DOHH2 (cell line): ENCODE data around the gene ARNT2.

Experiments used
- H3F3A ChIP-seq: fragments of 200-600 bp; sonication (generic), shearing (Covaris generic); 2 replicates; pipeline ENCODE4 v1.6.0; 2016; ENCODE audit warnings: antibody characterized with exemption, mild to moderate bottlenecking; ENCODE audit not compliant: control insufficient read depth, insufficient read depth
- H3K27ac ChIP-seq: fragments of 200-600 bp; sonication (generic); 2 replicates; pipeline ENCODE4 v1.5.1; 2014; ENCODE audit warnings: low read depth, mild to moderate bottlenecking, low read length, moderate library complexity
- H3K27me3 ChIP-seq: fragments of 200-600 bp; sonication (generic); 2 replicates; pipeline ENCODE4 v1.6.1; 2014; ENCODE audit warnings: mild to moderate bottlenecking, low read length, mixed read lengths; ENCODE audit not compliant: control insufficient read depth
- H3K36me3 ChIP-seq: fragments of 200-600 bp; sonication (generic); 2 replicates; pipeline ENCODE4 v1.6.1; 2014; ENCODE audit warnings: mild to moderate bottlenecking, low read length, moderate library complexity, mixed read lengths; ENCODE audit not compliant: control insufficient read depth
- H3K4me1 ChIP-seq: fragments of 200-600 bp; sonication (generic); 2 replicates; pipeline ENCODE4 v1.6.1; 2014; ENCODE audit warnings: mild to moderate bottlenecking, low read length, mixed read lengths; ENCODE audit not compliant: control insufficient read depth
- H3K4me2 ChIP-seq: fragments of 200-600 bp; sonication (generic); 2 replicates; pipeline ENCODE4 v1.6.0; 2014; ENCODE audit warnings: mild to moderate bottlenecking, low read length, moderate library complexity
- H3K4me3 ChIP-seq: fragments of 200-600 bp; sonication (generic); 2 replicates; pipeline ENCODE4 v1.5.1; 2014; ENCODE audit warnings: mild to moderate bottlenecking, low read length, mixed read lengths
- H3K79me2 ChIP-seq: fragments of 200-600 bp; sonication (generic); 2 replicates; pipeline ENCODE4 v1.6.1; 2014; ENCODE audit warnings: mild to moderate bottlenecking, low read length, mixed read lengths; ENCODE audit not compliant: control insufficient read depth
- H3K9me2 ChIP-seq: fragments of 200-600 bp; sonication (generic); replicated peaks from 2 replicates; pipeline ENCODE4 v1.6.1; 2014; ENCODE audit warnings: mild to moderate bottlenecking, low read length, mixed read lengths; ENCODE audit not compliant: control insufficient read depth
- H3K9me3 ChIP-seq: fragments of 200-600 bp; sonication (generic); 2 replicates; pipeline ENCODE4 v1.6.1; 2014; ENCODE audit warnings: antibody characterized with exemption, low read length, mixed read lengths; ENCODE audit not compliant: control insufficient read depth, insufficient read depth
- H4K20me1 ChIP-seq: fragments of 200-600 bp; sonication (generic); 2 replicates; pipeline ENCODE4 v1.6.0; 2014; ENCODE audit warnings: low read depth, mild to moderate bottlenecking, antibody characterized with exemption, low read length, moderate library complexity; ENCODE audit not compliant: control insufficient read depth, insufficient read depth
- EZH2phosphoT487 ChIP-seq: fragments of 200-600 bp; sonication (generic); IDR thresholded peaks from 2 replicates; pipeline ENCODE4 v1.6.1; 2017; ENCODE audit warnings: borderline replicate concordance, mild to moderate bottlenecking, antibody characterized with exemption, low read length, moderate library complexity, mixed read lengths
- TF ChIP-seq, protein P1 (sequence below): fragments of 200-600 bp; sonication (generic); IDR thresholded peaks from one replicate; pipeline ENCODE4 v1.5.1; 2014; ENCODE audit warnings: antibody characterized with exemption, mild to moderate bottlenecking, low read depth, low read length; ENCODE audit not compliant: poor library complexity, severe bottlenecking

The ARNT2 gene

DNA sequence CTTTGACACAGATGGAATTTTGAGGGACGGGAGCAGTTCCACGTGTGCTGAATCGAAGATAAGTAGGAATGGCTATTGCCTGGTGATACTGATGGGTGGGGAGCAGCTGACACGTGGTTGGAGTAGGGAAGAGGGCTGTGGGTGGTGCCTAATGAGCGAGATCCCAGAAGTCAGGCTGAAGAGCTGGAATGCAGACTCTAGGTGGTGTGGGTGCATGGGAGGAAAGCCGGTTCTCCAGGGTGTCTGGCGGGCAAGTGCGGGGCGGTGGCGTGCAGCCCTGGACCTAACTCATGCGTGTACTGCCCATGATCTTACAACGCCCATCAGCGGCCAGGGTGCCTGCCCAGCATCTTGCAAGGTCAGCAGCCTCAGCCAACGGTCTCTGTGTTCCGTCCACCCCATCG, 63.1 kb downstream of the ARNT2 start:
- no peak overlapping the region for H3K4me2 ChIP-seq
- no peaks in the 10 kb centered on the region for H3K9me3 ChIP-seq
- H3K27ac ChIP-seq: no peak overlapping the region
- peaks cover 6% of the 10 kb centered on the region for H3K27me3 ChIP-seq
- no peaks in the 10 kb centered on the region for H3F3A ChIP-seq
- no peaks in the 10 kb centered on the region for H3K36me3 ChIP-seq
- no peaks in the 10 kb centered on the region for H3K9me2 ChIP-seq
- H3K4me1 ChIP-seq: no peaks in the 10 kb centered on the region
- TF ChIP-seq, protein P1, sequence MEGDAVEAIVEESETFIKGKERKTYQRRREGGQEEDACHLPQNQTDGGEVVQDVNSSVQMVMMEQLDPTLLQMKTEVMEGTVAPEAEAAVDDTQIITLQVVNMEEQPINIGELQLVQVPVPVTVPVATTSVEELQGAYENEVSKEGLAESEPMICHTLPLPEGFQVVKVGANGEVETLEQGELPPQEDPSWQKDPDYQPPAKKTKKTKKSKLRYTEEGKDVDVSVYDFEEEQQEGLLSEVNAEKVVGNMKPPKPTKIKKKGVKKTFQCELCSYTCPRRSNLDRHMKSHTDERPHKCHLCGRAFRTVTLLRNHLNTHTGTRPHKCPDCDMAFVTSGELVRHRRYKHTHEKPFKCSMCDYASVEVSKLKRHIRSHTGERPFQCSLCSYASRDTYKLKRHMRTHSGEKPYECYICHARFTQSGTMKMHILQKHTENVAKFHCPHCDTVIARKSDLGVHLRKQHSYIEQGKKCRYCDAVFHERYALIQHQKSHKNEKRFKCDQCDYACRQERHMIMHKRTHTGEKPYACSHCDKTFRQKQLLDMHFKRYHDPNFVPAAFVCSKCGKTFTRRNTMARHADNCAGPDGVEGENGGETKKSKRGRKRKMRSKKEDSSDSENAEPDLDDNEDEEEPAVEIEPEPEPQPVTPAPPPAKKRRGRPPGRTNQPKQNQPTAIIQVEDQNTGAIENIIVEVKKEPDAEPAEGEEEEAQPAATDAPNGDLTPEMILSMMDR: no peak
- no peak for TF ChIP-seq EZH2phosphoT487
- H4K20me1 ChIP-seq: no peaks in the 10 kb centered on the region
- H3K79me2 ChIP-seq: no peaks in the 10 kb centered on the region
- H3K4me3 ChIP-seq: no peak overlapping the region

GRCh38 chr15:80468796-80469195, 64.6 kb downstream of the ARNT2 start:
- H3K36me3 ChIP-seq: no peaks in the 10 kb centered on the region
- H3K27me3 ChIP-seq: peaks cover 6% of the 10 kb centered on the region
- H3K4me3 ChIP-seq: no peak overlapping the region
- H3K9me3 ChIP-seq: no peaks in the 10 kb centered on the region
- no peak overlapping the region for H3K4me2 ChIP-seq
- TF ChIP-seq, protein P1: no peak
- no peak for TF ChIP-seq EZH2phosphoT487
- no peaks in the 10 kb centered on the region for H3K79me2 ChIP-seq
- no peaks in the 10 kb centered on the region for H3K9me2 ChIP-seq
- no peaks in the 10 kb centered on the region for H3F3A ChIP-seq
- H3K27ac ChIP-seq: no peak overlapping the region
- H3K4me1 ChIP-seq: no peaks in the 10 kb centered on the region
- H4K20me1 ChIP-seq: no peaks in the 10 kb centered on the region

DNA sequence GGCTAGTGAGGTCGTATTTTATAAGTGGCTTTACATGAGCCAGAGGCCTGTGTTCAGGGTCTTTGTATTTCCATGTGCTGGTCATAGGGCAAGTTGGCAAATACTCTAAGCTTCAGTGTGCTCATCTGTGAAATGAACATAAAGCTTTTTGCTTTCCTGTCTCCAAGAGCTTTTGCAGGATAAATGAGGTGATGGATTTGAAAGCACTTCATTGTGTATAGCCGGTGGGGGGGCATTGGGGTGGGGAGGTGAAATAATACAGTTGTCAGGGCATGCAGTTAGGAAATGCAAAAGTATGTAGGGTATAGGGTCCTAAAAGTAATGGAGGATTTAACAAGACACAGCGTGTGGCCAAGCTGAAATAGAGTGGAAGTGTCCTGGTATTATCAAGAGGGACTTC, 67.7 kb downstream of the ARNT2 start:
- H3K27ac ChIP-seq: no peak overlapping the region
- no peak for TF ChIP-seq EZH2phosphoT487
- TF ChIP-seq, protein P1: no peak
- H3K36me3 ChIP-seq: no peaks in the 10 kb centered on the region
- no peaks in the 10 kb centered on the region for H4K20me1 ChIP-seq
- no peaks in the 10 kb centered on the region for H3K27me3 ChIP-seq
- H3K79me2 ChIP-seq: no peaks in the 10 kb centered on the region
- H3K9me2 ChIP-seq: no peaks in the 10 kb centered on the region
- no peak overlapping the region for H3K4me3 ChIP-seq
- no peak overlapping the region for H3K4me2 ChIP-seq
- H3K9me3 ChIP-seq: peaks cover 4% of the 10 kb centered on the region; the same call in 1 of the 2 replicates
- H3K4me1 ChIP-seq: no peaks in the 10 kb centered on the region
- no peaks in the 10 kb centered on the region for H3F3A ChIP-seq
